HFFc6 (cell line): ENCODE results near the gene TMPRSS4. TPM values are rescaled to one million over a fixed set of nuclear protein-coding genes. Genes with fewer than 3 reads are reported as not detected.

ENCODE experiments used
- DNase-seq: peaks from one replicate; pipeline ENCODE4 v3.0.0-alpha.2; 2018
- H3K27ac Mint-ChIP-seq: 2 replicates; pipeline ENCODE4 v1.8.0; 2020; ENCODE audit warnings: mild to moderate bottlenecking, mixed read lengths
- H3K27me3 Mint-ChIP-seq: 2 replicates; pipeline ENCODE4 v1.8.0; 2021; ENCODE audit warnings: mild to moderate bottlenecking, moderate library complexity, mixed read lengths; ENCODE audit not compliant: insufficient read depth
- H3K36me3 Mint-ChIP-seq: 2 replicates; pipeline ENCODE4 v1.8.0; 2021; ENCODE audit warnings: low read depth, mixed read lengths
- H3K4me1 Mint-ChIP-seq: 2 replicates; pipeline ENCODE4 v1.8.0; 2020; ENCODE audit warnings: low read depth, mixed read lengths
- H3K4me3 Mint-ChIP-seq: 2 replicates; pipeline ENCODE4 v1.8.0; 2020; ENCODE audit warnings: mild to moderate bottlenecking, moderate library complexity, mixed read lengths
- H3K9me3 Mint-ChIP-seq: 2 replicates; pipeline ENCODE4 v1.8.0; 2020; ENCODE audit warnings: mild to moderate bottlenecking, mixed read lengths
- CTCF ChIP-seq: fragments of 200-600 bp; sonication (generic); IDR thresholded peaks from 2 replicates; pipeline ENCODE4 v1.5.0; 2021; ENCODE audit warnings: antibody characterized with exemption, mild to moderate bottlenecking
- total RNA-seq, 6 experiments: library from RNA; stranded (reverse); fragmentation: NEBNext Ultra II Directional; extraction: Animal tissue kit (Norgen Biotek cat#: 25700); gene quantifications; 2 replicates in 1 of 6; 3 replicates in 5 of 6; pipeline ENCODE4 v1.2.3, GENCODE V29; 2021

TMPRSS4 gene
- total RNA-seq, 6 experiments from 2014 or later, result not detected

GRCh38 chr11:118112711-118113430 is 36.0 kb downstream of the TMPRSS4 start:
- H3K9me3 Mint-ChIP-seq, result no peaks in the 10 kb centered on the region
- DNase-seq, result no peak
- no peak for TF ChIP-seq CTCF
- H3K36me3 Mint-ChIP-seq, result no peaks in the 10 kb centered on the region
- H3K27me3 Mint-ChIP-seq, result peaks cover 34% of the 10 kb centered on the region
- H3K4me3 Mint-ChIP-seq, result no peak overlapping the region
- peaks cover 8% of the 10 kb centered on the region; the same call in 1 of the 2 replicates for H3K4me1 Mint-ChIP-seq
- H3K27ac Mint-ChIP-seq, result no peak overlapping the region

GRCh38 chr11:118114266-118114665 is 37.4 kb downstream of the TMPRSS4 start:
- no peaks in the 10 kb centered on the region for H3K9me3 Mint-ChIP-seq
- H3K27me3 Mint-ChIP-seq, result peaks cover 40% of the 10 kb centered on the region
- no peak for TF ChIP-seq CTCF
- H3K4me3 Mint-ChIP-seq, result no peak overlapping the region
- peaks cover 3% of the 10 kb centered on the region; the same call in 1 of the 2 replicates for H3K4me1 Mint-ChIP-seq
- no peak for DNase-seq
- H3K36me3 Mint-ChIP-seq, result no peaks in the 10 kb centered on the region
- no peak overlapping the region for H3K27ac Mint-ChIP-seq

GRCh38 chr11:118115048-118115447 is 38.2 kb downstream of the TMPRSS4 start:
- Mint-ChIP-seq H3K27me3 (peaks cover 34% of the 10 kb centered on the region), H3K27ac (no peak overlapping the region), H3K4me1 (no peaks in the 10 kb centered on the region), H3K4me3 (no peak overlapping the region), H3K9me3 (no peaks in the 10 kb centered on the region), H3K36me3 (no peaks in the 10 kb centered on the region)
- no peak for DNase-seq
- TF ChIP-seq CTCF, result no peak

- Mint-ChIP-seq H3K27me3 (peaks cover 15% of the 10 kb centered on the region), H3K4me3 (no peak overlapping the region), H3K4me1 (no peaks in the 10 kb centered on the region), H3K27ac (no peak overlapping the region), H3K36me3 (no peaks in the 10 kb centered on the region), H3K9me3 (no peaks in the 10 kb centered on the region)
- TF ChIP-seq CTCF, result no peak
- DNase-seq, result no peak
Observed at GRCh38 chr11:118117790-118118601, 41.1 kb downstream of the TMPRSS4 start.

- no peaks in the 10 kb centered on the region for H3K4me1 Mint-ChIP-seq
- H3K36me3 Mint-ChIP-seq, result no peaks in the 10 kb centered on the region
- H3K9me3 Mint-ChIP-seq, result no peaks in the 10 kb centered on the region
- no peak for DNase-seq
- TF ChIP-seq CTCF, result no peak
- no peak overlapping the region for H3K27ac Mint-ChIP-seq
- H3K4me3 Mint-ChIP-seq, result no peak overlapping the region
- H3K27me3 Mint-ChIP-seq, result peaks cover 11% of the 10 kb centered on the region
Observed at GRCh38 chr11:118120793-118121192, 43.9 kb downstream of the TMPRSS4 start.
